ENCODE results near the gene HSPA8. TPM values are rescaled to one million over a fixed set of nuclear protein-coding genes. Genes with fewer than 3 reads are reported as not detected.

HSPA8 gene
- total and polyA plus RNA-seq, 2 of the 4 experiments (the other 2 are of a cell fraction): 2,309 to 4,346 TPM

DNA sequence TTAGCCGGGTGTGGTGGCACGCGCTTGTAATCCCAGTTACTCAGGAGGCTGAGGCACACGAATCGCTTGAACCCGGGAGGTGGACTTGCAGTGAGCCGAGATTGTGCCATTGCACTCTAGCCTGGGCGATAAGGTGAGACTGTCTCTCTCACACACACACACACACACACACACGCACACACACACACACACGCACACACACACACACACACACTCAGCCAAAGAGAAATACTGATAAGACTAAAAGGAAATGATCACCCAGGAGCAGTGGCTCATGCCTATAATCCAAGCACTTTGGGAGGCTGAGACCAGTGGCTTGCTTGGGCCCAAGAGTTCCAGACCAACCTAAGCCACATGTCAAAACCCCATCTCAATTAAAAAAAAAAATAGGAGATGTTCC, 20.8 kb downstream of the HSPA8 start:
- intact Hi-C loops (cut with micrococcal nuclease) (no loop called here), in situ Hi-C loops (cut with MboI; ENCODE audit: low sequenced_read_pairs) (no loop called here), dilution Hi-C loops (cut with HindIII; ENCODE audit: low sequenced_read_pairs, unreplicated experiment) (loop anchor here (25.0 kb wide), 1 partner anchor 179 kb away; no protein-coding TSS in a partner anchor)
- Histone ChIP-seq H3K4ac (ENCODE audit: low read depth, low read length) (no peak overlapping the region), H3K79me1 (ENCODE audit: low read depth in 1 of 2, low read length in 2 of 2) (no peaks in the 10 kb centered on the region), H3K36me3 (ENCODE audit: control insufficient read depth, insufficient read depth, low read length) (no peaks in the 10 kb centered on the region), H3K9me3 (ENCODE audit: control insufficient read depth, insufficient read depth, low read length) (no peaks in the 10 kb centered on the region), H2AK9ac (replicated peaks; ENCODE audit: low read depth, low read length, poor library complexity) (no peak overlapping the region), H2BK120ac (ENCODE audit: low read depth, low read length) (no peak overlapping the region), H3K9ac (ENCODE audit: low read depth, low read length) (no peak overlapping the region), H3K4me2 (ENCODE audit: low read depth, low read length) (no peak overlapping the region), H4K8ac (ENCODE audit: low read depth in 2 of 2, low read length in 2 of 2) (no peak overlapping the region), H3K9me1 (ENCODE audit: insufficient read depth, low read length) (no peaks in the 10 kb centered on the region), H2BK20ac (ENCODE audit: low read depth, low read length) (no peak overlapping the region), H3K27me3 (ENCODE audit: control insufficient read depth, insufficient read depth, low read length) (peaks cover 1% of the 10 kb centered on the region; the same call in 1 of the 2 replicates), H3K56ac (ENCODE audit: extremely low read depth, insufficient read depth, low read length) (no peak overlapping the region), H3K23ac (ENCODE audit: low read depth, low read length) (no peak overlapping the region), H4K91ac (ENCODE audit: insufficient read depth, low read depth, low read length) (no peak overlapping the region), H2AFZ (replicated peaks; ENCODE audit: low read length, poor library complexity) (no peak overlapping the region), H3K18ac (ENCODE audit: low read depth, low read length) (no peak overlapping the region), H2BK15ac (ENCODE audit: low read depth, low read length) (no peak overlapping the region), H3K14ac (replicated peaks; ENCODE audit: low read depth, low read length) (no peak overlapping the region), H2BK5ac (ENCODE audit: low read depth, low read length, poor library complexity, severe bottlenecking) (no peak overlapping the region), H3K4me3 (ENCODE audit: insufficient read depth, low read depth, low read length) (no peak overlapping the region), H4K5ac (ENCODE audit: low read depth, low read length) (no peak overlapping the region), H3K4me1 (ENCODE audit: control insufficient read depth, insufficient read depth, low read length) (no peaks in the 10 kb centered on the region), H2AK5ac (ENCODE audit: low read depth, low read length) (no peak overlapping the region), H4K20me1 (ENCODE audit: insufficient read depth, low read length) (no peaks in the 10 kb centered on the region; the same call in 1 of the 2 replicates), H3K27ac (ENCODE audit: insufficient read depth, low read length) (no peak overlapping the region)
- no TSS peak for BruUV-seq (replicated peaks)
- TF ChIP-seq SMC3 (IDR thresholded peaks at IDR 0.05; ENCODE audit: low read depth, low read length): no peak
- no peak for TF ChIP-seq NFE2L2 (IDR thresholded peaks at IDR 0.05; ENCODE audit: low read depth, low read length)
- TF ChIP-seq MXI1 (IDR thresholded peaks at IDR 0.05; ENCODE audit: borderline replicate concordance, low read depth, low read length): no peak
- TF ChIP-seq, protein P1, sequence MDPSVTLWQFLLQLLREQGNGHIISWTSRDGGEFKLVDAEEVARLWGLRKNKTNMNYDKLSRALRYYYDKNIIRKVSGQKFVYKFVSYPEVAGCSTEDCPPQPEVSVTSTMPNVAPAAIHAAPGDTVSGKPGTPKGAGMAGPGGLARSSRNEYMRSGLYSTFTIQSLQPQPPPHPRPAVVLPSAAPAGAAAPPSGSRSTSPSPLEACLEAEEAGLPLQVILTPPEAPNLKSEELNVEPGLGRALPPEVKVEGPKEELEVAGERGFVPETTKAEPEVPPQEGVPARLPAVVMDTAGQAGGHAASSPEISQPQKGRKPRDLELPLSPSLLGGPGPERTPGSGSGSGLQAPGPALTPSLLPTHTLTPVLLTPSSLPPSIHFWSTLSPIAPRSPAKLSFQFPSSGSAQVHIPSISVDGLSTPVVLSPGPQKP (IDR thresholded peaks at IDR 0.05; ENCODE audit: borderline replicate concordance, low read depth, low read length): no peak
- TF ChIP-seq MAZ (IDR thresholded peaks at IDR 0.05; ENCODE audit: borderline replicate concordance, low read depth, low read length): no peak
- TF ChIP-seq, protein P2, sequence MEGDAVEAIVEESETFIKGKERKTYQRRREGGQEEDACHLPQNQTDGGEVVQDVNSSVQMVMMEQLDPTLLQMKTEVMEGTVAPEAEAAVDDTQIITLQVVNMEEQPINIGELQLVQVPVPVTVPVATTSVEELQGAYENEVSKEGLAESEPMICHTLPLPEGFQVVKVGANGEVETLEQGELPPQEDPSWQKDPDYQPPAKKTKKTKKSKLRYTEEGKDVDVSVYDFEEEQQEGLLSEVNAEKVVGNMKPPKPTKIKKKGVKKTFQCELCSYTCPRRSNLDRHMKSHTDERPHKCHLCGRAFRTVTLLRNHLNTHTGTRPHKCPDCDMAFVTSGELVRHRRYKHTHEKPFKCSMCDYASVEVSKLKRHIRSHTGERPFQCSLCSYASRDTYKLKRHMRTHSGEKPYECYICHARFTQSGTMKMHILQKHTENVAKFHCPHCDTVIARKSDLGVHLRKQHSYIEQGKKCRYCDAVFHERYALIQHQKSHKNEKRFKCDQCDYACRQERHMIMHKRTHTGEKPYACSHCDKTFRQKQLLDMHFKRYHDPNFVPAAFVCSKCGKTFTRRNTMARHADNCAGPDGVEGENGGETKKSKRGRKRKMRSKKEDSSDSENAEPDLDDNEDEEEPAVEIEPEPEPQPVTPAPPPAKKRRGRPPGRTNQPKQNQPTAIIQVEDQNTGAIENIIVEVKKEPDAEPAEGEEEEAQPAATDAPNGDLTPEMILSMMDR (conservative IDR thresholded peaks at IDR 0.05; ENCODE audit: low read depth, low read length): no peak
- no peak for TF ChIP-seq CHD1 (IDR thresholded peaks at IDR 0.05; ENCODE audit: low read depth, low read length)
- no peak for TF ChIP-seq MAFK (IDR thresholded peaks at IDR 0.05; ENCODE audit: low read depth, low read length)
- TF ChIP-seq RAD21 (IDR thresholded peaks at IDR 0.05; ENCODE audit: low read length): no peak
- TF ChIP-seq RFX5 (IDR thresholded peaks at IDR 0.05; ENCODE audit: low read depth, low read length): no peak
- no peak for TF ChIP-seq BHLHE40 (IDR thresholded peaks at IDR 0.05; ENCODE audit: low read depth, low read length)
- ATAC-seq (ENCODE audit: low read depth) (no peak), DNase-seq (no peak)
- CTCF ChIA-PET: no interaction called here
- WGBS, 2 experiments (ENCODE audit: extremely low coverage in 2 of 2, insufficient read length in 1 of 2): 83% methylated on average over 9 of the region's 10 CpGs; no CpG with 5 or more reads in 1 of the 2 experiments
- POLR2A ChIA-PET (ENCODE audit: unreplicated experiment): no interaction called here
